ENCODE data around the gene CHD8. TPM values are rescaled to one million over a fixed set of nuclear protein-coding genes. Genes with fewer than 3 reads are reported as not detected.

The CHD8 gene
- total and polyA plus RNA-seq, 2 of the 13 experiments (the other 11 are each of a cell fraction or from before 2014, with no cell fraction given), result 35.1 to 79.6 TPM

DNA sequence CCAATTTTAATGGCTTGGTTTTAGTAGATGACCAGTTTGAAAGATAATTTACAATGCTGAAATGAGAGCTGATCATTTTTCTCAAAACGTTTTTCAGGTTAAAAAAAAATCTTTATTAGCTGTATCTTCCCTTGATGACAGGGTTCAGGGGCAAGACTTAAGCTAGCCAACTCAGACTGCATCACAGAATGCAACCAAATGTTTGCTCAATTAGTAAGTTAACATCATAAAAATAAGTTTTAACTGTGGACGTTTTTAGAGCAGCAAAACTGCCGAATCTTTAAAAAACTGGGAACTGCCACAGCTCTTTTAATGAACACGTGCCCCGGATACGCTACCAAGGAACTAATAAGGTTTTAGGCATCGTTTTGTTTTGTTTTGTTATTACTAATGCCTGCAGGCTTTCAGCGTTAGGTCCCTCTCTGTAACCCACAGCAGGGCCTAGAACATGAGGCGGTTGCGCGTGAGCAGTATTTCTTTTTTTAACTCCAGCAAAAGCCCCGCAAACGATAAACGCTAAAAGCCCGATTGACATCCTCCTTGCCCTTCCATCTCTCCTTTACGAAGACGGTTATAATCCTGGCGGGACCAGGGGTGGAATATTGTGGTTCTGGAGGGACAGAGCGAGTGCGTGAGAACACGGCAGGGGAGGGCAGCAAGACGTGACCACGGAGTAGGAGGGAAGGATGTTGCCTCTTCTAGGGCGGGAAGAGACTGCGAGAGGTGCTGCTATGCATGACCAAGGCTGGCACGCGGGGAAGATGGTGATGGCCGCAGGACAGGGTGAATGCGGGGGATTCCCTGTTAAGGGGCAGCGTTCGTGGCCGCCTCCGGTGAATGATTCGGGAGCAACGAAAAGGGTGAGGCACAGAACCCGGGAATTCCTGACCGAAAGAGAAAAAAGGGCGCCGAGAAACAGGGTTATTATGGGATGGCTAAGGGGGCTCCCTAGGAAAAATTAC is 72.8 kb downstream of the CHD8 start (continued):
- no peak for TF ChIP-seq PRDM10 (CRISPR knock-in tag; IDR thresholded peaks at IDR 0.05; ENCODE audit: low read depth)
- TF ChIP-seq ZEB1 (IDR thresholded peaks at IDR 0.05; ENCODE audit: insufficient replicate concordance, low read depth), result no peak
- no peak for TF ChIP-seq SP4 (CRISPR knock-in tag; IDR thresholded peaks at IDR 0.05)
- TF ChIP-seq ZNF775 (CRISPR knock-in tag; IDR thresholded peaks at IDR 0.05; ENCODE audit: borderline replicate concordance), result no peak
- TF ChIP-seq BCL6 (CRISPR knock-in tag; IDR thresholded peaks at IDR 0.05), result no peak
- TF ChIP-seq, protein P1, sequence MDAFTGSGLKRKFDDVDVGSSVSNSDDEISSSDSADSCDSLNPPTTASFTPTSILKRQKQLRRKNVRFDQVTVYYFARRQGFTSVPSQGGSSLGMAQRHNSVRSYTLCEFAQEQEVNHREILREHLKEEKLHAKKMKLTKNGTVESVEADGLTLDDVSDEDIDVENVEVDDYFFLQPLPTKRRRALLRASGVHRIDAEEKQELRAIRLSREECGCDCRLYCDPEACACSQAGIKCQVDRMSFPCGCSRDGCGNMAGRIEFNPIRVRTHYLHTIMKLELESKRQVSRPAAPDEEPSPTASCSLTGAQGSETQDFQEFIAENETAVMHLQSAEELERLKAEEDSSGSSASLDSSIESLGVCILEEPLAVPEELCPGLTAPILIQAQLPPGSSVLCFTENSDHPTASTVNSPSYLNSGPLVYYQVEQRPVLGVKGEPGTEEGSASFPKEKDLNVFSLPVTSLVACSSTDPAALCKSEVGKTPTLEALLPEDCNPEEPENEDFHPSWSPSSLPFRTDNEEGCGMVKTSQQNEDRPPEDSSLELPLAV (CRISPR knock-in tag; conservative IDR thresholded peaks at IDR 0.05; ENCODE audit: low read depth), result no peak
- TF ChIP-seq CBX1 (IDR thresholded peaks at IDR 0.05; ENCODE audit: low read depth), result peak; percentile 13
- no peak for TF ChIP-seq ZNF318 (CRISPR knock-in tag; IDR thresholded peaks at IDR 0.05)
- 0 out of 2 replicates have a peak, but pooled peaks have one; percentile 15 for TF ChIP-seq ZNF572 (CRISPR knock-in tag; IDR thresholded peaks at IDR 0.05)
- 0 out of 2 replicates have a peak, but pooled peaks have one; percentile 10 for TF ChIP-seq DR1 (CRISPR knock-in tag; IDR thresholded peaks at IDR 0.05)
- no peak for TF ChIP-seq ELF3 (CRISPR knock-in tag; IDR thresholded peaks at IDR 0.05)
- no peak; the same call in 1 of the 2 replicates for TF ChIP-seq ISL2 (CRISPR knock-in tag; IDR thresholded peaks at IDR 0.05)
- no peak for TF ChIP-seq ZFP90 (CRISPR knock-in tag; IDR thresholded peaks at IDR 0.05; ENCODE audit: borderline replicate concordance)
- TF ChIP-seq MYNN (CRISPR knock-in tag; IDR thresholded peaks at IDR 0.05; ENCODE audit: low read depth), result no peak
- TF ChIP-seq CC2D1A (CRISPR knock-in tag; IDR thresholded peaks at IDR 0.05), result no peak
